IMR-90 (cell line): ENCODE results near the gene ANKMY1.

ENCODE experiments used
- BHLHE40 ChIP-seq: fragments of 150-350 bp; IDR thresholded peaks from 2 replicates; pipeline ENCODE4 v1.6.1; 2016; ENCODE audit warnings: mild to moderate bottlenecking, low read depth, low read length
- CTCF ChIP-seq: conservative IDR thresholded peaks from 2 replicates; pipeline ENCODE4 v1.5.1; 2012; ENCODE audit warnings: mild to moderate bottlenecking, low read depth, low read length, improper control_type of control experiment
- FOS ChIP-seq: fragments of 150-350 bp; IDR thresholded peaks from 2 replicates; pipeline ENCODE4 v1.6.1; 2016; ENCODE audit warnings: low read depth, low read length
- MAFK ChIP-seq: IDR thresholded peaks from 2 replicates; pipeline ENCODE4 v1.6.1; 2012; ENCODE audit warnings: low read depth, low read length, improper control_type of control experiment
- MAZ ChIP-seq: IDR thresholded peaks from 2 replicates; pipeline ENCODE4 v1.6.1; 2012; ENCODE audit warnings: low read depth, mild to moderate bottlenecking, low read length, improper control_type of control experiment, moderate library complexity, borderline replicate concordance
- MXI1 ChIP-seq: IDR thresholded peaks from 2 replicates; pipeline ENCODE4 v1.6.1; 2012; ENCODE audit warnings: low read depth, mild to moderate bottlenecking, low read length, moderate library complexity, borderline replicate concordance
- NFE2L2 ChIP-seq: fragments of 150-350 bp; IDR thresholded peaks from 2 replicates; pipeline ENCODE4 v1.6.1; 2016; ENCODE audit warnings: low read depth, mild to moderate bottlenecking, low read length
- POLR2A ChIP-seq: IDR thresholded peaks from 2 replicates; pipeline ENCODE4 v1.6.1; 2012; ENCODE audit warnings: mild to moderate bottlenecking, low read depth, low read length
- RFX5 ChIP-seq: IDR thresholded peaks from 2 replicates; pipeline ENCODE4 v1.8.0; 2012; ENCODE audit warnings: low read depth, mild to moderate bottlenecking, low read length, moderate library complexity
- SMC3 ChIP-seq: fragments of 150-350 bp; IDR thresholded peaks from 2 replicates; pipeline ENCODE4 v1.6.1; 2016; ENCODE audit warnings: low read depth, mild to moderate bottlenecking, antibody characterized with exemption, low read length, moderate library complexity
- USF2 ChIP-seq: fragments of 150-350 bp; IDR thresholded peaks from 2 replicates; pipeline ENCODE4 v1.6.1; 2017; ENCODE audit warnings: mild to moderate bottlenecking, antibody characterized with exemption, low read length, low read depth

GRCh38 chr2:240591226-240591625 is 33.4 kb upstream of the ANKMY1 start:
- TF ChIP-seq CTCF (no peak), MXI1 (no peak), FOS (no peak), POLR2A (no peak), RFX5 (no peak), USF2 (no peak), BHLHE40 (no peak), MAZ (no peak), MAFK (no peak), SMC3 (no peak), NFE2L2 (no peak)
